Keratinocyte (primary cell): ENCODE results near the gene SNX2. TPM values are rescaled to one million over a fixed set of nuclear protein-coding genes. Genes with fewer than 3 reads are reported as not detected.

Experiments
- DNase-seq: peaks from one replicate; pipeline ENCODE4 v3.0.0-alpha.2; 2011; ENCODE audit warnings: low read depth, missing footprints, low spot score
- FAIRE-seq: peaks from 2 replicates; lab custom pipeline; 2011; peaks lifted over from hg19 to GRCh38; lab: Jason Lieb, UNC
- H2AFZ ChIP-seq: 2 replicates; pipeline ENCODE4 v1.6.0; 2012; ENCODE audit warnings: low read length, control low read depth, inconsistent platforms; ENCODE audit not compliant: control insufficient read depth
- H3K27ac ChIP-seq: 2 replicates; pipeline ENCODE4 v1.5.1; 2011; ENCODE audit warnings: low read length; ENCODE audit not compliant: control insufficient read depth, insufficient read depth
- H3K27me3 ChIP-seq: 3 replicates; pipeline ENCODE4 v1.6.0; 2011; ENCODE audit warnings: low read length; ENCODE audit not compliant: control insufficient read depth, insufficient read depth; ENCODE audit errors: extremely low read depth
- H3K36me3 ChIP-seq, 2 experiments: 2 replicates in 1 of 2; 3 replicates in 1 of 2; pipeline ENCODE4 v1.5.1; 2011; ENCODE audit warnings: low read length in 2 of 2, mild to moderate bottlenecking in 1 of 2; ENCODE audit not compliant: control insufficient read depth in 2 of 2, insufficient read depth in 2 of 2; ENCODE audit errors: extremely low read depth in 1 of 2
- H3K4me1 ChIP-seq: 3 replicates; pipeline ENCODE4 v1.5.1; 2011; ENCODE audit warnings: low read length; ENCODE audit not compliant: control insufficient read depth, insufficient read depth; ENCODE audit errors: extremely low read depth
- H3K4me2 ChIP-seq: 3 replicates; pipeline ENCODE4 v1.6.0; 2011; ENCODE audit warnings: low read depth, low read length; ENCODE audit not compliant: control insufficient read depth, insufficient read depth; ENCODE audit errors: extremely low read depth
- H3K4me3 ChIP-seq, 3 experiments: fragments of 200-600 bp in 1 of 3; sonication (generic) in 1 of 3; 2 replicates in 2 of 3; 3 replicates in 1 of 3; pipeline ENCODE4 v1.5.1; 2011 to 2016; ENCODE audit warnings: low read length in 3 of 3, mild to moderate bottlenecking in 3 of 3, control low read depth in 2 of 3, inconsistent platforms in 1 of 3, low read depth in 1 of 3, mixed read lengths in 1 of 3, mixed run types in 1 of 3, moderate library complexity in 1 of 3; ENCODE audit not compliant: control insufficient read depth in 2 of 3, insufficient read depth in 2 of 3; ENCODE audit errors: extremely low read depth in 1 of 3
- H3K79me2 ChIP-seq: 2 replicates; pipeline ENCODE4 v1.6.0; 2012; ENCODE audit warnings: low read length; ENCODE audit not compliant: control insufficient read depth, insufficient read depth
- H3K9ac ChIP-seq: 3 replicates; pipeline ENCODE4 v1.6.0; 2011; ENCODE audit warnings: low read length; ENCODE audit not compliant: control insufficient read depth, insufficient read depth; ENCODE audit errors: extremely low read depth
- H3K9me1 ChIP-seq: 3 replicates; pipeline ENCODE4 v1.6.0; 2011; ENCODE audit warnings: low read length; ENCODE audit not compliant: control insufficient read depth, insufficient read depth; ENCODE audit errors: extremely low read depth
- H3K9me3 ChIP-seq: 2 replicates; pipeline ENCODE4 v1.5.1; 2012; ENCODE audit warnings: low read depth, low read length; ENCODE audit not compliant: control insufficient read depth
- H4K20me1 ChIP-seq: 3 replicates; pipeline ENCODE4 v1.6.0; 2011; ENCODE audit warnings: low read length; ENCODE audit not compliant: control insufficient read depth, insufficient read depth; ENCODE audit errors: extremely low read depth
- CTCF ChIP-seq, 3 experiments: IDR thresholded peaks in 1 of 3; conservative IDR thresholded peaks in 1 of 3; optimal IDR thresholded peaks in 1 of 3; 2 replicates in 2 of 3; 3 replicates in 1 of 3; pipeline versions ENCODE3 to v1.5.1; 2011; ENCODE audit warnings: low read length in 3 of 3, mild to moderate bottlenecking in 3 of 3, moderate library complexity in 2 of 3, control low read depth in 1 of 3, inconsistent platforms in 1 of 3; ENCODE audit not compliant: insufficient read depth in 2 of 3; ENCODE audit errors: extremely low read depth in 1 of 3
- EZH2 ChIP-seq: IDR thresholded peaks from one replicate; pipeline ENCODE4 v1.6.1; 2012; ENCODE audit warnings: inconsistent platforms, mild to moderate bottlenecking, low read length, moderate library complexity
- dilution Hi-C: fragments of 300-500 bp; cut with MboI; formaldehyde crosslinking; loops from one replicate; pipeline ENCODE4 v1.7.0; 2020; ENCODE audit warnings: low sequenced_read_pairs; ENCODE audit not compliant: extremely low pct_ligation_motif_present
- polyA plus RNA-seq, 5 experiments: library from polyadenylated mRNA; depleted of rRNA in 3 of 5; stranded (reverse) in 3 of 5; stranded (forward) in 1 of 5; unstranded in 1 of 5; fragments of >200 nt; gene quantifications; 1 replicate in 1 of 5; 2 replicates in 3 of 5; 3 replicates in 1 of 5; pipeline versions ENCODE4 v1.2.1 to v1.2.3, GENCODE V29; 2011 to 2012; ENCODE audit warnings: missing spikeins in 2 of 5, low read depth in 1 of 5, low replicate concordance in 1 of 5

Gene SNX2
- polyA plus RNA-seq, 1 donor (not counting 4 experiments of a cell fraction or from before 2014, with no cell fraction given): 87.8 TPM

- no peak for FAIRE-seq
- Histone ChIP-seq H3K36me3 (peaks cover 0 to 1% of the 10 kb centered on the region in 2 experiments), H3K9me3 (no peaks in the 10 kb centered on the region), H4K20me1 (no peaks in the 10 kb centered on the region), H3K79me2 (no peaks in the 10 kb centered on the region), H3K4me3 (no peak overlapping the region), H3K9ac (no peak overlapping the region), H2AFZ (no peak overlapping the region), H3K27me3 (no peaks in the 10 kb centered on the region), H3K9me1 (no peaks in the 10 kb centered on the region), H3K27ac (no peak overlapping the region), H3K4me2 (no peak overlapping the region), H3K4me1 (no peaks in the 10 kb centered on the region)
- DNase-seq: no peak
- no peak for TF ChIP-seq EZH2
- TF ChIP-seq CTCF (optimal IDR thresholded peaks at IDR 0.05 in 1 of 3, IDR thresholded peaks at IDR 0.05 in 1 of 3, conservative IDR thresholded peaks at IDR 0.05 in 1 of 3; ENCODE audit: extremely low read depth in 1 of 3, insufficient read depth in 2 of 3, low read length in 3 of 3): no peak
- dilution Hi-C loops: no loop called here
Measured at GRCh38 chr5:122810405-122810804, 35.5 kb downstream of the SNX2 start.

GRCh38 chr5:122815218-122815767 is 40.4 kb downstream of the SNX2 start:
- Histone ChIP-seq H3K27ac (no peak overlapping the region), H3K9ac (no peak overlapping the region), H3K4me2 (no peak overlapping the region), H3K9me3 (no peaks in the 10 kb centered on the region), H3K27me3 (no peaks in the 10 kb centered on the region), H4K20me1 (no peaks in the 10 kb centered on the region), H2AFZ (no peak overlapping the region), H3K4me3 (no peak overlapping the region), H3K4me1 (no peaks in the 10 kb centered on the region), H3K9me1 (no peaks in the 10 kb centered on the region), H3K36me3 (peaks cover 0 to 4% of the 10 kb centered on the region in 2 experiments), H3K79me2 (no peaks in the 10 kb centered on the region)
- dilution Hi-C loops: no loop called here
- FAIRE-seq (no peak), DNase-seq (no peak)
- TF ChIP-seq CTCF (optimal IDR thresholded peaks at IDR 0.05 in 1 of 3, IDR thresholded peaks at IDR 0.05 in 1 of 3, conservative IDR thresholded peaks at IDR 0.05 in 1 of 3; ENCODE audit: extremely low read depth in 1 of 3, insufficient read depth in 2 of 3, low read length in 3 of 3): no peak
